NB4 (cell line): ENCODE data around the gene ZNF341.

ENCODE experiments used
- CTCF ChIP-seq: IDR thresholded peaks from one replicate; pipeline ENCODE4 v1.5.1; 2012; ENCODE audit warnings: low read depth, low read length
- MAX ChIP-seq: IDR thresholded peaks from 2 replicates; pipeline ENCODE4 v1.6.1; 2011; ENCODE audit warnings: low read depth, low read length
- MYC ChIP-seq: IDR thresholded peaks from 2 replicates; pipeline ENCODE4 v1.6.1; 2011; ENCODE audit warnings: low read depth, low read length
- POLR2A ChIP-seq: IDR thresholded peaks from 2 replicates; pipeline ENCODE4 v1.6.1; 2011; ENCODE audit warnings: mild to moderate bottlenecking; ENCODE audit not compliant: insufficient read length; ENCODE audit errors: extremely low read depth

- TF ChIP-seq CTCF (no peak), MAX (no peak), POLR2A (no peak), MYC (no peak)
Observed at GRCh38 chr20:33784225-33784624, 52.4 kb downstream of the ZNF341 start.
